A673 (cell line): ENCODE data around the gene MASP2. TPM values are rescaled to one million over a fixed set of nuclear protein-coding genes. Genes with fewer than 3 reads are reported as not detected.
"Not testable (repeated sequence)": the region's sequence is repeated elsewhere in the genome, so short reads cannot be mapped to it uniquely, and the experiment has no call there.

ENCODE experiments used
- Bru-seq: library from RNA; stranded (reverse); fragments of 400-500 nt; gene quantifications from one replicate; lab custom pipeline; 2021; lab: Mats Ljungman, UMichigan
- BruChase-seq, 2 experiments: library from RNA; stranded (reverse); fragments of 400-500 nt; gene quantifications; one replicate each; lab custom pipeline; 2021; lab: Mats Ljungman, UMichigan
- BruUV-seq: library from RNA; stranded (reverse); fragments of 400-500 nt; replicated peaks from 2 replicates; lab custom pipeline; 2021; lab: Mats Ljungman, UMichigan
- CTCF ChIA-PET: fragments of 300-600 bp; sonication (Branson Sonifier 250); formaldehyde crosslinking; loops from one replicate; lab custom pipeline; 2022; ENCODE audit warnings: antibody characterized with exemption; lab: Charles Lee
- POLR2A ChIA-PET: fragments of 300-600 bp; sonication (Branson Sonifier 250); formaldehyde crosslinking; loops from one replicate; lab custom pipeline; 2022; ENCODE audit warnings: antibody characterized with exemption; ENCODE audit not compliant: low non-redundant PET; lab: Charles Lee
- DNase-seq: peaks from one replicate; pipeline ENCODE4 v3.0.0-alpha.2; 2015; ENCODE audit warnings: low spot score
- H3K27ac ChIP-seq: fragments of 200-600 bp; sonication (generic); 2 replicates; pipeline ENCODE4 v1.5.1; 2016; ENCODE audit warnings: mixed run types, low read depth, mild to moderate bottlenecking, mixed read lengths, antibody characterized with exemption, low read length; ENCODE audit not compliant: poor library complexity, severe bottlenecking
- H3K27me3 ChIP-seq: fragments of 200-600 bp; sonication (generic); replicated peaks from 2 replicates; pipeline ENCODE4 v1.6.1; 2017; ENCODE audit warnings: mixed run types, low read depth, mild to moderate bottlenecking, mixed read lengths, antibody characterized with exemption, low read length; ENCODE audit not compliant: insufficient read depth, poor library complexity
- H3K36me3 ChIP-seq: fragments of 200-600 bp; sonication (generic); 2 replicates; pipeline ENCODE4 v1.6.1; 2016; ENCODE audit warnings: mixed run types, mild to moderate bottlenecking, mixed read lengths, antibody characterized with exemption, low read length; ENCODE audit not compliant: insufficient read depth, poor library complexity, severe bottlenecking
- H3K4me1 ChIP-seq: fragments of 200-600 bp; sonication (generic); 2 replicates; pipeline ENCODE4 v1.6.1; 2017; ENCODE audit warnings: mixed run types, mild to moderate bottlenecking, mixed read lengths, antibody characterized with exemption, low read length; ENCODE audit not compliant: insufficient read depth, poor library complexity, severe bottlenecking
- H3K4me3 ChIP-seq: fragments of 200-600 bp; sonication (generic); 2 replicates; pipeline ENCODE4 v1.5.1; 2016; ENCODE audit warnings: low read depth, mixed run types, mild to moderate bottlenecking, mixed read lengths, low read length; ENCODE audit not compliant: poor library complexity, severe bottlenecking
- H3K9me3 ChIP-seq: fragments of 200-600 bp; sonication (generic); 2 replicates; pipeline ENCODE4 v1.6.1; 2016; ENCODE audit warnings: mixed run types, low read depth, mild to moderate bottlenecking, mixed read lengths, antibody characterized with exemption, low read length; ENCODE audit not compliant: poor library complexity, severe bottlenecking
- EZH2 ChIP-seq: fragments of 200-600 bp; sonication (generic); IDR thresholded peaks from 2 replicates; pipeline ENCODE4 v1.6.1; 2017; ENCODE audit warnings: borderline replicate concordance, low read depth, mild to moderate bottlenecking, mixed read lengths, antibody characterized with exemption, low read length; ENCODE audit not compliant: poor library complexity, severe bottlenecking
- intact Hi-C: fragments of 100-400 bp; cut with micrococcal nuclease; formaldehyde crosslinking; loops from one replicate; pipeline ENCODE4 v1.10.0; 2022; ENCODE audit not compliant: unreplicated experiment
- long read RNA-seq: library from polyadenylated mRNA; stranded (forward); transcript quantifications from one replicate; pipeline ENCODE4 v2.0.0, GENCODE V29; 2022
- total RNA-seq: library from RNA; stranded (reverse); gene quantifications from 2 replicates; pipeline ENCODE4 v1.2.3, GENCODE V29; 2021
- TF ChIP-seq, protein P1 (sequence below): fragments of 300-800, 200-600 bp; sonication (generic); conservative IDR thresholded peaks from 2 replicates; pipeline ENCODE4 v1.5.1; 2017; ENCODE audit warnings: low read depth, mild to moderate bottlenecking, antibody characterized with exemption, low read length, moderate library complexity, mixed read lengths

The MASP2 gene
- 0.37 and 0.69 TPM in 2 replicates for total RNA-seq
- percentile 13 among the genes with signal in this experiment for Bru-seq, nascent RNA
- percentile 27 among the genes with signal in this experiment for BruChase-seq, experiment 1, labeled RNA remaining after a 2-hour chase
- percentile 46 among the genes with signal in this experiment for BruChase-seq, experiment 2, labeled RNA remaining after a 6-hour chase
- long read RNA-seq, partial matches to known transcripts: 0 of 1 reads
- long read RNA-seq, other reads (novel, unspliced or antisense): 1 of 1 reads

DNA sequence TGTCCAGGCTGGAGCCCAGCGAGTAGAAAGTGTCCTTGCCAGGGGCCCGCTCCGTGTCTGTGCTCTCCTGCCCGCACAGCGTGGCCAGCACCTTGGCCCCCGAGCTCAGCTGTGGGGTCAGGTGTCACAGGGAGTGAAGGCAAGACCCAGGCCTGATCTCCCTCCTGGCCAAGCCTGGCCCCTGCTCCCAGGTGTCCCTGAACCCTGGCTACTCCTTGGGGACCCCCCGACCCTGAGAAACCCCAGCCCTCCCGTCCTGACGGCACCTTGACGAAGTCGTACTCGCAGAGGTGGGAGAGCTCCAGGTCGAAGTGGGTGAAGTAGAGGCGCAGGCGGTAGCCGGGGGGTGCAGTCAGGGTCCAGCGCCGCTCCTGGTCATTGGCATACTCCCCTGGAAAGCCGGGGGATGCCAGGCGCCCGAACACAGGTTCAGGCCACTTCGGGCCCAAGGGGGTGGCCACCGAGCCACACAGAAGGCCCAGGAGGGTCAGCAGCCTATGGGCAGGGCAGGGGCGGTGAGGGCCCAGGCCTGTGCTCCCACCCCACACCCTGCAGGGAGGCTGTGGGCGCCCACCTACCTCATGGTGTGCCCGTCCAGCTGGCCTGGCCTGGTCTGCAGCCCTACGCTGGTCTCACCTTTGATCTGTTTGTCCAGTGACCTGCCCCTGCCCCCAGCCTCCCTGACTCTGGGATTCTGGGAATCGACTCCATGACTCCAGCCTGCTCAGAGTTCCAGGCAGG lies at the start of gene MASP2:
TSS of gene MASP2 (minus strand) at position 615 of the 741 bp plus-strand sequence. CDS start at position 583, 32 bp downstream.
- no peak for DNase-seq

DNA sequence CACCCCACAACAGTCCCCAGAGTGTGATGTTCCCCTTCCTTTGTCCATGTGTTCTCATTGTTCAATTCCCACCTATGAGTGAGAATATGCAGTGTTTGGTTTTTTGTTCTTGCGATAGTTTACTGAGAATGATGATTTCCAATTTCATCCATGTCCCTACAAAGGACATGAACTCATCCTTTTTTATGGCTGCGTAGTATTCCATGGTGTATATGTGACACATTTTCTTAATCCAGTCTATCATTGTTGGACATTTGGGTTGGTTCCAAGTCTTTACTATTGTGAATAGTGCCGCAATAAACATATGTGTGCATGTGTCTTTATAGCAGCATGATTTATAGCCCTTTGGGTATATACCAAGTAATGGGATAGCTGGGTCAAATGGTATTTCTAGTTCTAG lies 36.7 kb upstream of the MASP2 start:
- H3K4me3 ChIP-seq, H3K27me3 ChIP-seq, DNase-seq, POLR2A ChIA-PET, H3K9me3 ChIP-seq, intact Hi-C loops, CTCF ChIA-PET, BruUV-seq, H3K27ac ChIP-seq, H3K4me1 ChIP-seq: not testable (repeated sequence)
- H3K36me3 ChIP-seq: peaks cover 60% of the 10 kb centered on the region

More for the DNA sequence above, at the start of gene MASP2:
- Histone ChIP-seq H3K9me3 (no peaks in the 10 kb centered on the region), H3K4me3 (no peak within 1 kb of the TSS), H3K36me3 (no peaks in the 10 kb centered on the region), H3K4me1 (no peaks in the 10 kb centered on the region), H3K27me3 (no peaks in the 10 kb centered on the region), H3K27ac (no peak within 1 kb of the TSS)
- no peak for TF ChIP-seq EZH2
- TF ChIP-seq, protein P1, sequence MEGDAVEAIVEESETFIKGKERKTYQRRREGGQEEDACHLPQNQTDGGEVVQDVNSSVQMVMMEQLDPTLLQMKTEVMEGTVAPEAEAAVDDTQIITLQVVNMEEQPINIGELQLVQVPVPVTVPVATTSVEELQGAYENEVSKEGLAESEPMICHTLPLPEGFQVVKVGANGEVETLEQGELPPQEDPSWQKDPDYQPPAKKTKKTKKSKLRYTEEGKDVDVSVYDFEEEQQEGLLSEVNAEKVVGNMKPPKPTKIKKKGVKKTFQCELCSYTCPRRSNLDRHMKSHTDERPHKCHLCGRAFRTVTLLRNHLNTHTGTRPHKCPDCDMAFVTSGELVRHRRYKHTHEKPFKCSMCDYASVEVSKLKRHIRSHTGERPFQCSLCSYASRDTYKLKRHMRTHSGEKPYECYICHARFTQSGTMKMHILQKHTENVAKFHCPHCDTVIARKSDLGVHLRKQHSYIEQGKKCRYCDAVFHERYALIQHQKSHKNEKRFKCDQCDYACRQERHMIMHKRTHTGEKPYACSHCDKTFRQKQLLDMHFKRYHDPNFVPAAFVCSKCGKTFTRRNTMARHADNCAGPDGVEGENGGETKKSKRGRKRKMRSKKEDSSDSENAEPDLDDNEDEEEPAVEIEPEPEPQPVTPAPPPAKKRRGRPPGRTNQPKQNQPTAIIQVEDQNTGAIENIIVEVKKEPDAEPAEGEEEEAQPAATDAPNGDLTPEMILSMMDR: no peak
- no TSS peak for BruUV-seq
- intact Hi-C loops: no loop called here
- ChIA-PET CTCF (interaction anchor here (1.9 kb wide), 1 partner anchor 9 kb away, joined by 5 read pairs; no protein-coding TSS in a partner anchor), POLR2A (no interaction called here)

DNA sequence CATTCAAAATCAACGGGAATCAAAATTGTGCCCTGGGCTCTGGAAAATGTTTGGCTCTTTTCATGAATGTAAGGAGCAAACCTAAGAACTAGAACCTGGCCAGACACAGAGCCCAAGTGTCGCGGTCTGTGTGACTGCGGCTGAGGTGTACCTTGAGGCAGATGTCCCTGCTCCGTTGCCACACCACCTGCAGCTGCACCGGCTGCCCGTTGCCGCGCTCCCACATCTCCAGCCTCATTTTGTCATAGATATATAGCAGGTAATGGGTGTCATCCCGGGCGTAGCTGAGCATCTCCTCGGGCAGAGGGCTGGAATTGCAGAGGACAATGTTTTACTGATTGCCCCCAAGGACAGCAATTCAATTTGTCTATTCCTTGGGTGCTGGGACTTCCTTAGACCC lies 33.9 kb upstream of the MASP2 start:
- no peak overlapping the region for H3K4me3 ChIP-seq
- no peaks in the 10 kb centered on the region for H3K27me3 ChIP-seq
- POLR2A ChIA-PET: no interaction called here
- peaks cover 58% of the 10 kb centered on the region for H3K36me3 ChIP-seq
- no peaks in the 10 kb centered on the region for H3K4me1 ChIP-seq
- no peak overlapping the region for H3K27ac ChIP-seq
- intact Hi-C loops: no loop called here
- TF ChIP-seq EZH2: no peak
- TF ChIP-seq, protein P1: no peak
- BruUV-seq: no TSS peak
- H3K9me3 ChIP-seq: no peaks in the 10 kb centered on the region
- DNase-seq: no peak
- CTCF ChIA-PET: interaction anchor here (0.7 kb wide), 1 partner anchor 399 kb away, joined by 6 read pairs; no protein-coding TSS in a partner anchor
